ENCODE data around the gene SLC35E4.
"Not testable (repeated sequence)": the region's sequence is repeated elsewhere in the genome, so short reads cannot be mapped to it uniquely, and the experiment has no call there.

SLC35E4 gene

DNA sequence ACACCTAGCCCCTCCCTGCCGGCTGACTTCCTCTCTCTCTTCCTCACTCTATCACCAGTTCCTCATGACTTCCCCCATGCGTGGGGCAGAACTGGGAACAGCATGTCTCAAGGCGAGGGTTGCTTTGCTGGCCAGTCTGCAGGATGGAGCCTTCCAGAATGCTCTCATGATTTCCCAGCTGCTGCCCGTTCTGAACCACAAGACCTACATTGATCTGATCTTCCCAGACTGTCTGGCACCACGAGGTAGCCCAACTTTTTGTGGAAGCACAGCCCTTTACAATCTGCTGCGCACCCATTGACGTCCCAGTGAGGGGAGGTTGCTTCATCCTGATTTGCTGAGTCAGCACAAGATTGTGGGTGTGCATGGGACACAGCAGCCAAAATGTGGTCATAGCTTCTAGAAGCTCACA lies 20.0 kb upstream of the SLC35E4 start:
- TF ChIP-seq, protein P1, sequence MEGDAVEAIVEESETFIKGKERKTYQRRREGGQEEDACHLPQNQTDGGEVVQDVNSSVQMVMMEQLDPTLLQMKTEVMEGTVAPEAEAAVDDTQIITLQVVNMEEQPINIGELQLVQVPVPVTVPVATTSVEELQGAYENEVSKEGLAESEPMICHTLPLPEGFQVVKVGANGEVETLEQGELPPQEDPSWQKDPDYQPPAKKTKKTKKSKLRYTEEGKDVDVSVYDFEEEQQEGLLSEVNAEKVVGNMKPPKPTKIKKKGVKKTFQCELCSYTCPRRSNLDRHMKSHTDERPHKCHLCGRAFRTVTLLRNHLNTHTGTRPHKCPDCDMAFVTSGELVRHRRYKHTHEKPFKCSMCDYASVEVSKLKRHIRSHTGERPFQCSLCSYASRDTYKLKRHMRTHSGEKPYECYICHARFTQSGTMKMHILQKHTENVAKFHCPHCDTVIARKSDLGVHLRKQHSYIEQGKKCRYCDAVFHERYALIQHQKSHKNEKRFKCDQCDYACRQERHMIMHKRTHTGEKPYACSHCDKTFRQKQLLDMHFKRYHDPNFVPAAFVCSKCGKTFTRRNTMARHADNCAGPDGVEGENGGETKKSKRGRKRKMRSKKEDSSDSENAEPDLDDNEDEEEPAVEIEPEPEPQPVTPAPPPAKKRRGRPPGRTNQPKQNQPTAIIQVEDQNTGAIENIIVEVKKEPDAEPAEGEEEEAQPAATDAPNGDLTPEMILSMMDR (IDR thresholded peaks at IDR 0.05; ENCODE audit: low read depth, low read length): no peak
- Histone ChIP-seq H3K4me3 (ENCODE audit: low read depth, low read length) (no peak overlapping the region), H3K9me3 (no peaks in the 10 kb centered on the region), H3K27me3 (no peaks in the 10 kb centered on the region), H3K4me1 (no peaks in the 10 kb centered on the region), H3K36me3 (no peaks in the 10 kb centered on the region)
- DNase-seq: no peak

DNA sequence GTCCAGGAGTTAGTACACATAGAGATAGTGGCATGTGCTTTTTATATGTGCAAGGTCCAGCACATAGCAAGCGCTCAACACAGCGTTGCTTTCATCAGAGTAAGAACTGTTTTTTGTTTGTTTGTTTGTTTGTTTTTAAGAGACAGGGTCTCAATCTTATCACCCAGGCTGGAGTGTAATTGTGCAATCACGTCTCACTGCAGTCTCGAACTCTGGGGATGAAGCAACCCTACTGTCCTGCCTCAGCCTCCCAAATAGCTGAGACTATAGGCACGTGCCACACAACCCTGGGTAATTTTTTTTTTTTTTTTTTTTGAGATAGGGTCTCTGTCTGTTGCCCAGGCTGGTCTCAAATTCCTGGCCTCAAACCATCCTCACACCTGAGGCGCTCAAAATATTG lies 17.8 kb upstream of the SLC35E4 start:
- Histone ChIP-seq H3K4me3 (ENCODE audit: low read depth, low read length) (no peak overlapping the region), H3K27me3 (no peaks in the 10 kb centered on the region), H3K36me3 (no peaks in the 10 kb centered on the region), H3K4me1 (no peaks in the 10 kb centered on the region), H3K9me3 (no peaks in the 10 kb centered on the region)
- DNase-seq: no peak
- TF ChIP-seq, protein P1 (IDR thresholded peaks at IDR 0.05; ENCODE audit: low read depth, low read length): no peak

DNA sequence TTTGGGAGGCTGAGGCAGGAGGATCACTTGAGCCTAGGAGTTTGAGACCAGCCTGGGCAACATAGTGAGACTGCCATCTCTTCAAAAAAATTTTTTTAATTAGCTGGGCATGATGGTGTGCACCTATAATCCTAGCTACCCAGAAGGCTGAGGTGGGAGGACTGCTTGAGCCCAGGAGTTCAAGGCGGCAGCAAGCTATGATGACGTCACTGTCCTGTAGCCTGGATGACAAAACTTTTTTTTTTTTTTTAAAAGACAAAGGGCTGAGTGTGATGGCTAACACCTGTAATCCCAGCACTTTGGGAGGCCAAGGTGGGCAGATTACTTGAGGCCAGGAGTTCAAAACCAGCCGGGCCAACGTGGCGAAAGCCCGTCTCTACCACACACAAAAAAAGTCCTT lies 15.7 kb upstream of the SLC35E4 start:
- DNase-seq; H3K9me3 ChIP-seq; H3K4me3 ChIP-seq (ENCODE audit: low read depth, low read length); H3K27me3 ChIP-seq; H3K36me3 ChIP-seq; H3K4me1 ChIP-seq: not testable (repeated sequence)

DNA sequence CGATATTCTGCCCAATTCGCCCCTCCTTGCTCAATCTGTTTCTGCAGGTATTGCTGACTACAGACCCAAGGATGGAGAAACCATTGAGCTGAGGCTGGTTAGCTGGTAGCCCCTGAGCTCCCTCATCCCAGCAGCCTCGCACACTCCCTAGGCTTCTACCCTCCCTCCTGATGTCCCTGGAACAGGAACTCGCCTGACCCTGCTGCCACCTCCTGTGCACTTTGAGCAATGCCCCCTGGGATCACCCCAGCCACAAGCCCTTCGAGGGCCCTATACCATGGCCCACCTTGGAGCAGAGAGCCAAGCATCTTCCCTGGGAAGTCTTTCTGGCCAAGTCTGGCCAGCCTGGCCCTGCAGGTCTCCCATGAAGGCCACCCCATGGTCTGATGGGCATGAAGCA lies 9.2 kb upstream of the SLC35E4 start:
- H3K36me3 ChIP-seq: no peaks in the 10 kb centered on the region
- no peaks in the 10 kb centered on the region for H3K27me3 ChIP-seq
- DNase-seq: no peak
- no peaks in the 10 kb centered on the region for H3K9me3 ChIP-seq
- H3K4me1 ChIP-seq: no peaks in the 10 kb centered on the region
- TF ChIP-seq, protein P1 (IDR thresholded peaks at IDR 0.05; ENCODE audit: low read depth, low read length): no peak
- H3K4me3 ChIP-seq (ENCODE audit: low read depth, low read length): no peak overlapping the region

DNA sequence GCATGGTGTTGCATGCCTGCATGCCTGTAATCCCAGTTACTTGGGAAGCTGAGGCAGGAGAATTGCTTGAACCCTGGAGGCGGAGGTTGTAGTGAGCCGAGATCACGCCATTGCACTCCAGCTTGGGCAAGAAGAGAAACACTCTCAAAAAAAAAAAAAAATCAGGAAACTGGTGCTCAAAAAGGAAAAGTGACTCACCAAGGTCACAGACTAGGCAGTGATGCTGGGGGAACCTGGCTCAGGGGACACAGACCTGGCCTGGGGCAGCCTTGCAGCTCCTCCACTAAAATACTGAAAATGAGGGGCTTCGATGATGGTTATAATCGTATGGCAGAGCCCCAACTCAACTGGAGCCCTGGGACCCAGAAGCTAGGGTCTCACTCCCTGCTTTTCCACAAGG lies 8.1 kb upstream of the SLC35E4 start:
- DNase-seq: no peak
- TF ChIP-seq, protein P1 (IDR thresholded peaks at IDR 0.05; ENCODE audit: low read depth, low read length): no peak
- Histone ChIP-seq H3K4me1 (no peaks in the 10 kb centered on the region), H3K27me3 (no peaks in the 10 kb centered on the region), H3K4me3 (ENCODE audit: low read depth, low read length) (no peak overlapping the region), H3K36me3 (no peaks in the 10 kb centered on the region), H3K9me3 (no peaks in the 10 kb centered on the region)

DNA sequence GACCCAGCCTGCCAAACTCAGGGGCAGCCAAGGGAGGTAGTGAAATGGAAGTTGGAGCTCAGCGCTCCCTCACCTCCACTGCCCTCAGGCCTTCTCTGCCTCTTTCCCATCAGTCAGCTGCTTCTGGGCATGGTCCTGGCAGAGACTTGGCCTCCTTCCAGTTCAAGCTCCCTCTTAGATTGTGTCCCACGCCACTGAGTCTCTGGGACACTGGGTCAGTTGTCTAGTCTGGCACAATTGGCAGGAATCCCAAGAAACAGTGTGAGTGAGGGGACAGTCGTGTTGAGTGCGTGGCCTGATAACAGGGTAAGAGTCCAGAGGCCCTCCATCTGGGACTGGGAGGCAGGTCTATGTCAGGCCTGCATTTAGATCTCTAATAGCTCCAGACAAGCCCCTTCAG lies 7.1 kb upstream of the SLC35E4 start:
- Histone ChIP-seq H3K36me3 (no peaks in the 10 kb centered on the region), H3K9me3 (no peaks in the 10 kb centered on the region), H3K4me1 (no peaks in the 10 kb centered on the region), H3K27me3 (no peaks in the 10 kb centered on the region), H3K4me3 (ENCODE audit: low read depth, low read length) (no peak overlapping the region)
- DNase-seq: peak; percentile 47
- TF ChIP-seq, protein P1 (IDR thresholded peaks at IDR 0.05; ENCODE audit: low read depth, low read length): no peak

DNA sequence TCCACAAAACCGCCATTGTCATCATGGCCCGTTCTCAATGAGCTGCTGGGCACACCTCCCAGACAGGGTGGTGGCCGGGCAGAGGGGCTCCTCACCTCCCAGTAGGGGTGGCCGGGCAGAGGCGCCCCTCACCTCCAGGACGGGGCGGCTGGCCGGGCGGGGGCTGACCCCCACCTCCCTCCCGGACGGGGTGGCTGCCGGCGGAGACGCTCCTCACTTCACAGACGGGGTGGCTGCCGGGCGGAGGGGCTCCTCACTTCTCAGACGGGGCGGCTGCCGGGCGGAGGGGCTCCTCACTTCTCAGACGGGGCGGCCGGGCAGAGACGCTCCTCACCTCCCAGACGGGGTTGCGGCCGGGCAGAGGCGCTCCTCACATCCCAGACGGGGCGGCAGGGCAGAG lies 4.1 kb upstream of the SLC35E4 start:
- H3K4me1 ChIP-seq; H3K27me3 ChIP-seq; H3K36me3 ChIP-seq; H3K4me3 ChIP-seq (ENCODE audit: low read depth, low read length); DNase-seq; H3K9me3 ChIP-seq: not testable (repeated sequence)

All from BE2C (cell line).